Tibial nerve (tissue), 4 donors: ENCODE results near the gene SCN5A. TPM values are rescaled to one million over a fixed set of nuclear protein-coding genes. Genes with fewer than 3 reads are reported as not detected.

Experiments used
- DNase-seq, 2 donors: peaks; one replicate each; pipeline ENCODE4 v3.0.0-alpha.2; 2019; ENCODE audit warnings: low spot score in 2 of 2
- H3K27ac ChIP-seq, 4 donors: fragments of 200-600 bp; sonication (generic) in 3 of 4; one replicate each; pipeline ENCODE4 v1.5.1; 2017 to 2019; ENCODE audit warnings: mild to moderate bottlenecking in 1 of 4
- H3K27me3 ChIP-seq, 2 donors: fragments of 200-600 bp; sonication (generic) in 1 of 2; one replicate each; pipeline versions ENCODE4 v1.5.1 to v1.6.0; 2017 to 2019
- H3K36me3 ChIP-seq, 3 donors: fragments of 200-600 bp; sonication (generic); one replicate each; pipeline ENCODE4 v1.5.1; 2018 to 2019
- H3K4me1 ChIP-seq, 4 donors: fragments of 200-600 bp; sonication (generic) in 3 of 4; one replicate each; pipeline ENCODE4 v1.5.1; 2017 to 2019
- H3K4me3 ChIP-seq, 4 donors: fragments of 200-600 bp; sonication (generic) in 3 of 4; one replicate each; pipeline ENCODE4 v1.5.1; 2017 to 2019; ENCODE audit warnings: mild to moderate bottlenecking in 1 of 4, moderate library complexity in 1 of 4
- H3K9me3 ChIP-seq, 4 donors: fragments of 200-600 bp; sonication (generic) in 3 of 4; one replicate each; pipeline ENCODE4 v1.5.1; 2017 to 2019
- CTCF ChIP-seq, 5 experiments: fragments of 200-600 bp in 3 of 5; fragments of 450-650 bp in 2 of 5; sonication (generic) in 3 of 5; IDR thresholded peaks; one replicate each; pipeline ENCODE4 v1.5.1; 2016 to 2019; ENCODE audit warnings: antibody characterized with exemption in 5 of 5, mild to moderate bottlenecking in 3 of 5, moderate library complexity in 2 of 5
- EP300 ChIP-seq, 2 donors: sonication (generic); formaldehyde crosslinking; IDR thresholded peaks; one replicate each; pipeline ENCODE4 v1.6.1; 2017; ENCODE audit warnings: antibody characterized with exemption in 2 of 2, mild to moderate bottlenecking in 1 of 2
- POLR2A ChIP-seq, 2 donors: fragments of 450-650 bp; IDR thresholded peaks; one replicate each; pipeline ENCODE4 v1.6.1; 2017; ENCODE audit warnings: antibody characterized with exemption in 2 of 2, mild to moderate bottlenecking in 2 of 2, moderate library complexity in 2 of 2
- WGBS, 2 donors: methylation state at CpG; one replicate each; pipeline ENCODE4 v1.1.5; 2018; 5-methylcytosine and 5-hydroxymethylcytosine counted together
- total RNA-seq, 4 donors: library from RNA; depleted of rRNA; stranded (reverse); fragments of >200 nt; gene quantifications; one replicate each; pipeline ENCODE4 v1.1.0, GENCODE V29; 2016

SCN5A gene
- total RNA-seq, 4 donors from 2014 or later, result 0.44 to 2.7 (median 1.8) TPM

- Histone ChIP-seq H3K27ac (no peak overlapping the region), H3K27me3 (no peaks in the 10 kb centered on the region), H3K9me3 (no peaks in the 10 kb centered on the region), H3K36me3 (peaks cover 0 to 15% (median 0%) of the 10 kb centered on the region in 3 donors), H3K4me3 (no peak overlapping the region), H3K4me1 (no peaks in the 10 kb centered on the region)
- no peak for DNase-seq
- TF ChIP-seq EP300 (IDR thresholded peaks at IDR 0.05), result no peak
- TF ChIP-seq CTCF (IDR thresholded peaks at IDR 0.05), result no peak
- no peak for TF ChIP-seq POLR2A (IDR thresholded peaks at IDR 0.05)
- WGBS, 2 donors, result 29 to 36% methylated on average over 1 of the region's 1 CpG
These were observed 33.4 kb downstream of the SCN5A start for GRCh38 chr3:38616111-38616510.

DNA sequence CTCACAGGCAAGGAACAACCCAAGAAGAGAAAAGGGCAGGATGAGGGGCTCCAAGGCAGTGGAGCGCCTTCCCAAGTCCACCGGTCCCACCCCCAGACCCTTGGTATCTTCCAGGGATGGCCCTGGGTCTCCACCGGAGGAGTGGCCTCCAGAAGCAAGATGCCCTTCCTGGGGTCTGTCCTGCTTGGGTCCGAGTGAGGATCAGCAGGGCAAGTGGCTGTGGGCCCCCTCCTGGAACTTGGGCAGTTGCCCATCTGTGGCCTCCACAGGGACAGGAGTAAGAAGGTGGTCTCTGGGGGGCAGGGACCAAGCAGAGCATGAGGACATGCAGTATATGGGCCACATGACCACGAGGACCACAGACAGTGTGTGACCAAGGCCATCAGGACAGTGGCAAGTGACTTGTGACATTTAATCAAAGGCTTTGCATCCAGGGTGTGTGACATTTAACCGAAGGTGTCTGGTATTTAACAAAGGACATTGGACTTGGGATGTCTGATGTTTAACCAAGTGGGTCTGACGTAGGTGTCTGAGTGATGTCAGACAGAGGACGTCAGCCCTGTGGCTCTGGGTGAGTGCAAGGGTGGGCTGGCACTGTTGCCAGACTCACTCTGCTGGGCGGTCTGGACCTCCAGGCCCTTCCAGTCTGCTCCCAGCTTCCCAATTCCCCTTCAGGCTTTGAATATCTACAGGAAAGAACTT is 34.7 kb downstream of the SCN5A start:
- no peak for DNase-seq
- H3K4me1 ChIP-seq, result no peaks in the 10 kb centered on the region
- no peak for TF ChIP-seq EP300 (IDR thresholded peaks at IDR 0.05)
- TF ChIP-seq POLR2A (IDR thresholded peaks at IDR 0.05), result no peak
- no peak for TF ChIP-seq CTCF (IDR thresholded peaks at IDR 0.05)
- H3K4me3 ChIP-seq, result no peak overlapping the region
- WGBS, 2 donors, result 85 to 88% methylated on average over 9 of the region's 9 CpGs
- H3K27me3 ChIP-seq, result no peaks in the 10 kb centered on the region
- peaks cover 0 to 7% (median 0%) of the 10 kb centered on the region in 3 donors for H3K36me3 ChIP-seq
- no peaks in the 10 kb centered on the region for H3K9me3 ChIP-seq
- H3K27ac ChIP-seq, result no peak overlapping the region

GRCh38 chr3:38614091-38614490 is 35.4 kb downstream of the SCN5A start:
- TF ChIP-seq CTCF (IDR thresholded peaks at IDR 0.05) (no peak), POLR2A (IDR thresholded peaks at IDR 0.05) (no peak), EP300 (IDR thresholded peaks at IDR 0.05) (no peak)
- Histone ChIP-seq H3K36me3 (peaks cover 0 to 12% (median 0%) of the 10 kb centered on the region in 3 donors), H3K4me3 (no peak overlapping the region), H3K27ac (no peak overlapping the region), H3K27me3 (no peaks in the 10 kb centered on the region), H3K4me1 (no peaks in the 10 kb centered on the region), H3K9me3 (no peaks in the 10 kb centered on the region)
- WGBS, 2 donors, result 81 to 86% methylated on average over 7 of the region's 7 CpGs
- DNase-seq, result no peak

DNA sequence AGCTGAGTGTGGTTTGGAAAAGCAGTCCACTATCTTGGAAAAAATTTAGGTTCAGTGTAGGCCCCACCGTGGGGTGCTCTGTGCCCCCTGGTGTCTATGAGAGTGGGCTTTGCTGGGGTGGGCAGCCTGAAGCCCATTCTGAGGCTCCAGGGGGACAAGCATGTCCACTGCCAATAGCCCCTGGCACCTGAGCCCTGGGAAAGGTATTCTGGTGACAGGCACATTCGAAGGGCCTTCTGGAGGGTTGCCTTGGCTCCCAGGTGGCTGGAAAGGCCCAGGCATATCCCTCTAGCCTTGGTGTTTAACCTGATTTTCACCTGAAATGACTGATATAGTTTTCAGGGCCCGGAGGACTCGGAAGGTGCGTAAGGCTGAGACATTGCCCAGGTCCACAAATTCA is 36.1 kb downstream of the SCN5A start:
- H3K36me3 ChIP-seq, result peaks cover 0 to 15% (median 0%) of the 10 kb centered on the region in 3 donors
- no peak for DNase-seq
- WGBS, 2 donors, result 92 to 95% methylated on average over 5 of the region's 5 CpGs
- no peaks in the 10 kb centered on the region for H3K9me3 ChIP-seq
- TF ChIP-seq POLR2A (IDR thresholded peaks at IDR 0.05) (no peak), CTCF (IDR thresholded peaks at IDR 0.05) (no peak), EP300 (IDR thresholded peaks at IDR 0.05) (no peak)
- no peaks in the 10 kb centered on the region for H3K27me3 ChIP-seq
- no peak overlapping the region for H3K27ac ChIP-seq
- no peak overlapping the region for H3K4me3 ChIP-seq
- no peaks in the 10 kb centered on the region for H3K4me1 ChIP-seq

DNA sequence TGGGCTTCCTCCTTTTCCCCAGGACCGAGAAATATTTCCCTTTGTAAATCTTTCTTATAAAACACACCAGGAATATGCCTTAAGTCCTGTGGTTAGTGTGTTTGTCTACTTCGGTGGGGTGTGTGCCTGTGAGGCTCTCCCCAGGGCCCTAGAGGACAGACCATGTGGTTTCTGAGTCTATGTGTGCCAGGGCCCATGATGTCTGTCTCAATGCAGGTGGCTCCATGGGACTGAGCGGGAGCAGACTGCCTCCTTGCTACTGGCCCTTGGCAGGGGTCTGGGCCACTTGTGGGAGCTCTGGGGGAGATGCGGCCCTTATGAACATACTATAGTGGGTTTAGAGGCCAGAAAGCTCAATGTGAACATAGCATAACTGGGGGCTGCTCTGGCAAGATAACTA is 37.6 kb downstream of the SCN5A start:
- H3K4me1 ChIP-seq, result no peaks in the 10 kb centered on the region
- DNase-seq, result no peak
- no peak overlapping the region for H3K27ac ChIP-seq
- H3K9me3 ChIP-seq, result no peaks in the 10 kb centered on the region
- H3K4me3 ChIP-seq, result no peak overlapping the region
- no peak for TF ChIP-seq CTCF (IDR thresholded peaks at IDR 0.05)
- TF ChIP-seq POLR2A (IDR thresholded peaks at IDR 0.05), result no peak
- TF ChIP-seq EP300 (IDR thresholded peaks at IDR 0.05), result no peak
- peaks cover 0 to 20% (median 0%) of the 10 kb centered on the region in 3 donors for H3K36me3 ChIP-seq
- no peaks in the 10 kb centered on the region for H3K27me3 ChIP-seq
- 91 to 95% methylated on average over 4 of the region's 4 CpGs for WGBS, 2 donors
